C4-2B (cell line): Measurements from ENCODE around the gene RMDN2.
A peak's percentile ranks its signal among the peaks of the same experiment; 100 is the strongest.

Experiments used
- CTCF ChIP-seq: fragments of 450-650 bp; conservative IDR thresholded peaks from 2 replicates; pipeline ENCODE4 v1.5.1; 2017; ENCODE audit warnings: mild to moderate bottlenecking
- ZFX ChIP-seq: fragments of 450-650 bp; IDR thresholded peaks from 2 replicates; pipeline ENCODE4 v1.6.1; 2017

GRCh38 chr2:37925063-37925897, at the start of gene RMDN2:
- no peak; the same call in 1 of the 2 replicates for TF ChIP-seq CTCF
- TF ChIP-seq ZFX: peak; percentile 52
